ENCODE data around the gene CTBP2. TPM values are rescaled to one million over a fixed set of nuclear protein-coding genes. Genes with fewer than 3 reads are reported as not detected.

Gene CTBP2
- total and polyA plus RNA-seq, 4 donors: 3.4 to 59.2 (median 5.5) TPM

DNA sequence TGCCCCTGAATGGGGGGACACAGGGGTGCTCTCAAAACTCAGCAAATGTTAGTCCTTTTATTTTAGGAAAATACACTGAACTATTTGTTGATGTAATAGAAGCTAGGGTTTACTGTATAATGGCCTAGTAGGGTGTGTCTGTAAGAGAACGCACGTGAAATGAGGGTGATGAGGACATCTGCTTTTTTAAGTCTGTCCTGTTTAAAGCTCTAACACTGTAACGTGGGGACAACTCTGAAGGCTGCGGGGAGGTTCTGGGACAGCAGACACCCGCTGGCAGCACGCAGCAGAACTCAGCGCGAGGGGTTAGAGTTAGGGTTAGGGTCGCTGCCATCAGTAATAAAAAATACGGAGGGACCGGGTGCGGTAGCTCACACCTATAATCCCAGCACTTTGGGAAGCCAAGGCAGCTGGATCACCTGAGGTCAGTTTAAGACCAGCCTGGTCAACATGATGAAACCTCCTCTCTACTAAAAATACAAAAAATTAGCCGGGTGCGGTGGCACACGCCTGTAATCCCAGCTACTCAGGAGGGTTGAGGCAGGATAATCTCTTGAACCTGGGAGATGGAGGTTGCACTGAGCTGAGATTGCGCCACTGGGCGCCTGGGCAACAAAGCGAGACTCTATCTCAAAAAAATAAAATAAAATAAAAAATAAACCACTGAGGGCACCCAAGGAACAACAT, 98.0 kb downstream of the CTBP2 start:
- Histone ChIP-seq H3K4me1 (ENCODE audit: control insufficient read depth in 4 of 4, insufficient read depth in 4 of 4, low read length in 3 of 4) (peaks cover 6 to 27% (median 17%) of the 10 kb centered on the region in 4 donors), H3K4me3 (ENCODE audit: low read depth in 1 of 3, low read length in 3 of 3) (no peak overlapping the region)

DNA sequence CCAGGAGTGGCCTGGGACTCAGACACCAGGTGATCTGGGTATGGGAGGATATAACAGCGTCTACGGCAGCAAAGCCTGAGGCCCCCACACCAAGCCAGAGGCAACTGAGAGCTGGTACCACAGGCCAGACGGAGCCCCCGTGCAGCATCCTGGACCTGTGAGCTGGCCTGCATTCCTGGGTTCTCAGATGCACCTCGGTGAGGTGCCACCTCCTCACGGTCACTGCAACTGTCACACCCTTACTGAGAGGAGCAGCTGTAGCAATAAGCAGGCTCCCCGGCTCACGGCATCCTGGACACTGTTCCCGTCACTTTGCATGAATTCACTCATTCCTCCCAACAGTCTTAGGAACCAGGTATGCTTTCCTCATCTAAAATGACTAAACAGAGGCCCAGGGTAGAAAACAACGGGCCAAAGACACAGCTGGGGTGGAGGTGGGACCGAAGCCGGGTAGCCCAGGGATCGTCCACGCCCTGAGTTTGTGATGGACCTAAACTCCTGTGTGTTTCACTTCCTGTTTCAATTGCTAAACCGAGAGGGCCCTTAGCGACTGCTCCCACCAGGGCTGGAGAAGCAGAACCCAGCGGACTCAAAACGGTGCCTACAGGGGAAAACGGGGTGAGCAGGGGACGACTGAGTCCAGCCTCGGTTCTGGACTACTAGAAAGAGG, 98.7 kb downstream of the CTBP2 start:
- WGBS: 61% methylated on average over 21 of the region's 21 CpGs
- Histone ChIP-seq H3K4me1 (ENCODE audit: control insufficient read depth in 4 of 4, insufficient read depth in 4 of 4, low read length in 3 of 4) (peaks cover 6 to 31% (median 18%) of the 10 kb centered on the region in 4 donors), H3K27ac (ENCODE audit: low read depth in 1 of 2, low read length in 2 of 2) (peak overlapping the region in 1 of 2 donors; percentile 33), H3K27me3 (ENCODE audit: control insufficient read depth in 4 of 4, insufficient read depth in 4 of 4, low read length in 3 of 4) (no peaks in the 10 kb centered on the region), H3K36me3 (ENCODE audit: control insufficient read depth in 4 of 4, insufficient read depth in 3 of 4, low read depth in 1 of 4, low read length in 3 of 4) (no peaks in the 10 kb centered on the region), H3K9ac (ENCODE audit: low read depth in 1 of 2, low read length in 2 of 2) (no peak overlapping the region), H3K9me3 (ENCODE audit: control insufficient read depth in 4 of 4, low read length in 3 of 4) (no peaks in the 10 kb centered on the region), H3K4me3 (ENCODE audit: low read depth in 1 of 3, low read length in 3 of 3) (no peak overlapping the region)
- TF ChIP-seq TAF1 (conservative IDR thresholded peaks at IDR 0.05): no peak
- no peak for TF ChIP-seq NR2F2 (IDR thresholded peaks at IDR 0.05)
- TF ChIP-seq FOXA1 (IDR thresholded peaks at IDR 0.05): no peak
- TF ChIP-seq, protein P1, sequence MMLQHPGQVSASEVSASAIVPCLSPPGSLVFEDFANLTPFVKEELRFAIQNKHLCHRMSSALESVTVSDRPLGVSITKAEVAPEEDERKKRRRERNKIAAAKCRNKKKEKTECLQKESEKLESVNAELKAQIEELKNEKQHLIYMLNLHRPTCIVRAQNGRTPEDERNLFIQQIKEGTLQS (IDR thresholded peaks at IDR 0.05): no peak
- no peak for TF ChIP-seq GABPA (IDR thresholded peaks at IDR 0.05 in 1 of 2, conservative IDR thresholded peaks at IDR 0.05 in 1 of 2)
- DNase-seq (ENCODE audit: low spot score): no peak

More for the DNA sequence above, 98.0 kb downstream of the CTBP2 start:
- H3K9ac ChIP-seq (ENCODE audit: low read depth in 1 of 2, low read length in 2 of 2): no peak overlapping the region
- no peak for TF ChIP-seq EGR1 (IDR thresholded peaks at IDR 0.05; ENCODE audit: low read depth in 2 of 2)
- no peaks in the 10 kb centered on the region for H3K27me3 ChIP-seq (ENCODE audit: control insufficient read depth in 4 of 4, insufficient read depth in 4 of 4, low read length in 3 of 4)
- H3K36me3 ChIP-seq (ENCODE audit: control insufficient read depth in 4 of 4, insufficient read depth in 3 of 4, low read depth in 1 of 4, low read length in 3 of 4): no peaks in the 10 kb centered on the region
- peak overlapping the region in 1 of 2 donors; percentile 33 for H3K27ac ChIP-seq (ENCODE audit: low read depth in 1 of 2, low read length in 2 of 2)
- no peak for DNase-seq (ENCODE audit: low spot score)
- H3K9me3 ChIP-seq (ENCODE audit: control insufficient read depth in 4 of 4, low read length in 3 of 4): no peaks in the 10 kb centered on the region
- WGBS: 84% methylated on average over 18 of the region's 18 CpGs

DNA sequence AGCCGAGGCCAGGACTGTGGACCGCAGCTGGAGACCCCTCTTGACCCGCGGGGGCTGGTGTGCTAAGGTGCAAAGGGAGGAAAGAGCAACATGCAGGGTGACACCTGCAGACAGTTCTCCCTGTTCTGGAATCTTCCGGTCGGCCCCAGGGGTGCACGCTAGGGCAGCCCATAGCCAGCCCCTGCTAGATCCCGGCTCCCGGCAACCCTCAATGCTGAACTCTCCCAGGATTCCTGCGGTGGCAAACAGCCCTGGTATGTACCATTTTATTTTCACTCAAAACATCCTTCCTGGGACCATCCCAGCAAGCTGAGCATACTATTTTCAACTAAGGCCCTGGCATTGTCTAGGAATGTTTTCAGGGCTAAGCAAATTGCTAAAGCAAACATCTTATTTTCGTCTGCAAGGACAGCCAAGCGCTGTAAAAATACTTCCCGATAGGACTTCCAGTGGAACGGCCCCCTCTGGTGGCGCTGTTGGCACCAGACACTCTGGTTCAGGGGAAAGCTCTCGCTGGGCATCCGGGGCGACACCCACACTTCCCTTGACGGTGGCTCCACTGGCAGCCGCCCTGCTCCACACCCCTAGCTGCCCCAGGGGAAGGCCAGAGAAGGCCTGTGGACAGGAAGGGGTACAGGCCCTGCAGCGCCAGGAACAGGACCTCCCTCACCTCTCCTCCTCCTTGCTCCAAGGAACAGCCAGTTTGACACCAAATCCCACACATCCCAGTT, 99.4 kb downstream of the CTBP2 start:
- WGBS: 30% methylated on average over 21 of the region's 21 CpGs
- Histone ChIP-seq H3K36me3 (ENCODE audit: control insufficient read depth in 4 of 4, insufficient read depth in 3 of 4, low read depth in 1 of 4, low read length in 3 of 4) (no peaks in the 10 kb centered on the region), H3K4me3 (ENCODE audit: low read depth in 1 of 3, low read length in 3 of 3) (no peak overlapping the region)
- TF ChIP-seq YY1 (IDR thresholded peaks at IDR 0.05) (no peak), SP1 (IDR thresholded peaks at IDR 0.05) (no peak), RAD21 (IDR thresholded peaks at IDR 0.05) (peak; percentile 81 to 91), TAF1 (conservative IDR thresholded peaks at IDR 0.05) (no peak), HNF4G (IDR thresholded peaks at IDR 0.05) (no peak), FOXA2 (IDR thresholded peaks at IDR 0.05) (no peak), RXRA (IDR thresholded peaks at IDR 0.05) (no peak), JUND (IDR thresholded peaks at IDR 0.05) (no peak), FOXA1 (IDR thresholded peaks at IDR 0.05) (no peak), HNF4A (conservative IDR thresholded peaks at IDR 0.05) (no peak)
- TF ChIP-seq, protein P2, sequence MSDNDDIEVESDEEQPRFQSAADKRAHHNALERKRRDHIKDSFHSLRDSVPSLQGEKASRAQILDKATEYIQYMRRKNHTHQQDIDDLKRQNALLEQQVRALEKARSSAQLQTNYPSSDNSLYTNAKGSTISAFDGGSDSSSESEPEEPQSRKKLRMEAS (IDR thresholded peaks at IDR 0.05): no peak
- TF ChIP-seq, protein P1 (IDR thresholded peaks at IDR 0.05): no peak
- TF ChIP-seq, protein P3, sequence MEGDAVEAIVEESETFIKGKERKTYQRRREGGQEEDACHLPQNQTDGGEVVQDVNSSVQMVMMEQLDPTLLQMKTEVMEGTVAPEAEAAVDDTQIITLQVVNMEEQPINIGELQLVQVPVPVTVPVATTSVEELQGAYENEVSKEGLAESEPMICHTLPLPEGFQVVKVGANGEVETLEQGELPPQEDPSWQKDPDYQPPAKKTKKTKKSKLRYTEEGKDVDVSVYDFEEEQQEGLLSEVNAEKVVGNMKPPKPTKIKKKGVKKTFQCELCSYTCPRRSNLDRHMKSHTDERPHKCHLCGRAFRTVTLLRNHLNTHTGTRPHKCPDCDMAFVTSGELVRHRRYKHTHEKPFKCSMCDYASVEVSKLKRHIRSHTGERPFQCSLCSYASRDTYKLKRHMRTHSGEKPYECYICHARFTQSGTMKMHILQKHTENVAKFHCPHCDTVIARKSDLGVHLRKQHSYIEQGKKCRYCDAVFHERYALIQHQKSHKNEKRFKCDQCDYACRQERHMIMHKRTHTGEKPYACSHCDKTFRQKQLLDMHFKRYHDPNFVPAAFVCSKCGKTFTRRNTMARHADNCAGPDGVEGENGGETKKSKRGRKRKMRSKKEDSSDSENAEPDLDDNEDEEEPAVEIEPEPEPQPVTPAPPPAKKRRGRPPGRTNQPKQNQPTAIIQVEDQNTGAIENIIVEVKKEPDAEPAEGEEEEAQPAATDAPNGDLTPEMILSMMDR (IDR thresholded peaks at IDR 0.05; ENCODE audit: low read depth, low read length, missing input control): peak; percentile 77
- TF ChIP-seq, protein P4, sequence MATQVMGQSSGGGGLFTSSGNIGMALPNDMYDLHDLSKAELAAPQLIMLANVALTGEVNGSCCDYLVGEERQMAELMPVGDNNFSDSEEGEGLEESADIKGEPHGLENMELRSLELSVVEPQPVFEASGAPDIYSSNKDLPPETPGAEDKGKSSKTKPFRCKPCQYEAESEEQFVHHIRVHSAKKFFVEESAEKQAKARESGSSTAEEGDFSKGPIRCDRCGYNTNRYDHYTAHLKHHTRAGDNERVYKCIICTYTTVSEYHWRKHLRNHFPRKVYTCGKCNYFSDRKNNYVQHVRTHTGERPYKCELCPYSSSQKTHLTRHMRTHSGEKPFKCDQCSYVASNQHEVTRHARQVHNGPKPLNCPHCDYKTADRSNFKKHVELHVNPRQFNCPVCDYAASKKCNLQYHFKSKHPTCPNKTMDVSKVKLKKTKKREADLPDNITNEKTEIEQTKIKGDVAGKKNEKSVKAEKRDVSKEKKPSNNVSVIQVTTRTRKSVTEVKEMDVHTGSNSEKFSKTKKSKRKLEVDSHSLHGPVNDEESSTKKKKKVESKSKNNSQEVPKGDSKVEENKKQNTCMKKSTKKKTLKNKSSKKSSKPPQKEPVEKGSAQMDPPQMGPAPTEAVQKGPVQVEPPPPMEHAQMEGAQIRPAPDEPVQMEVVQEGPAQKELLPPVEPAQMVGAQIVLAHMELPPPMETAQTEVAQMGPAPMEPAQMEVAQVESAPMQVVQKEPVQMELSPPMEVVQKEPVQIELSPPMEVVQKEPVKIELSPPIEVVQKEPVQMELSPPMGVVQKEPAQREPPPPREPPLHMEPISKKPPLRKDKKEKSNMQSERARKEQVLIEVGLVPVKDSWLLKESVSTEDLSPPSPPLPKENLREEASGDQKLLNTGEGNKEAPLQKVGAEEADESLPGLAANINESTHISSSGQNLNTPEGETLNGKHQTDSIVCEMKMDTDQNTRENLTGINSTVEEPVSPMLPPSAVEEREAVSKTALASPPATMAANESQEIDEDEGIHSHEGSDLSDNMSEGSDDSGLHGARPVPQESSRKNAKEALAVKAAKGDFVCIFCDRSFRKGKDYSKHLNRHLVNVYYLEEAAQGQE (IDR thresholded peaks at IDR 0.05): no peak
- TF ChIP-seq, protein P5, sequence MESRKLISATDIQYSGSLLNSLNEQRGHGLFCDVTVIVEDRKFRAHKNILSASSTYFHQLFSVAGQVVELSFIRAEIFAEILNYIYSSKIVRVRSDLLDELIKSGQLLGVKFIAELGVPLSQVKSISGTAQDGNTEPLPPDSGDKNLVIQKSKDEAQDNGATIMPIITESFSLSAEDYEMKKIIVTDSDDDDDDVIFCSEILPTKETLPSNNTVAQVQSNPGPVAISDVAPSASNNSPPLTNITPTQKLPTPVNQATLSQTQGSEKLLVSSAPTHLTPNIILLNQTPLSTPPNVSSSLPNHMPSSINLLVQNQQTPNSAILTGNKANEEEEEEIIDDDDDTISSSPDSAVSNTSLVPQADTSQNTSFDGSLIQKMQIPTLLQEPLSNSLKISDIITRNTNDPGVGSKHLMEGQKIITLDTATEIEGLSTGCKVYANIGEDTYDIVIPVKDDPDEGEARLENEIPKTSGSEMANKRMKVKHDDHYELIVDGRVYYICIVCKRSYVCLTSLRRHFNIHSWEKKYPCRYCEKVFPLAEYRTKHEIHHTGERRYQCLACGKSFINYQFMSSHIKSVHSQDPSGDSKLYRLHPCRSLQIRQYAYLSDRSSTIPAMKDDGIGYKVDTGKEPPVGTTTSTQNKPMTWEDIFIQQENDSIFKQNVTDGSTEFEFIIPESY (IDR thresholded peaks at IDR 0.05): no peak

More for the DNA sequence above, 99.4 kb downstream of the CTBP2 start:
- Histone ChIP-seq H3K9ac (ENCODE audit: low read depth in 1 of 2, low read length in 2 of 2) (peak overlapping the region in 1 of 2 donors; percentile 26), H3K4me1 (ENCODE audit: control insufficient read depth in 4 of 4, insufficient read depth in 4 of 4, low read length in 3 of 4) (peaks cover 6 to 35% (median 22%) of the 10 kb centered on the region in 4 donors), H3K27me3 (ENCODE audit: control insufficient read depth in 4 of 4, insufficient read depth in 4 of 4, low read length in 3 of 4) (no peaks in the 10 kb centered on the region), H3K27ac (ENCODE audit: low read depth in 1 of 2, low read length in 2 of 2) (peak overlapping the region in 1 of 2 donors; percentile 7), H3K9me3 (ENCODE audit: control insufficient read depth in 4 of 4, low read length in 3 of 4) (no peaks in the 10 kb centered on the region)
- DNase-seq (ENCODE audit: low spot score): peak; percentile 83
